Fibroblast of skin of left biceps (primary cell): ENCODE results near the gene AGAP1.
A peak's percentile ranks its signal among the peaks of the same experiment; 100 is the strongest.
"Not testable (repeated sequence)": the region's sequence is repeated elsewhere in the genome, so short reads cannot be mapped to it uniquely, and the experiment has no call there.

ENCODE experiments used
- DNase-seq, 2 experiments: peaks; one replicate each; pipeline ENCODE4 v3.0.0-alpha.2; 2013; ENCODE audit warnings: low read depth in 2 of 2

AGAP1 gene

GRCh38 chr2:235734688-235735231 is 240.9 kb downstream of the AGAP1 start:
- DNase-seq, result no peak

- no peak for DNase-seq
Measured at GRCh38 chr2:235737396-235737795, 243.6 kb downstream of the AGAP1 start.

- no peak for DNase-seq
Measured at GRCh38 chr2:235737840-235738239, 244.0 kb downstream of the AGAP1 start.

GRCh38 chr2:235739704-235740415 is 246.0 kb downstream of the AGAP1 start:
- DNase-seq, result no peak

- no peak for DNase-seq
Measured at GRCh38 chr2:235740821-235741220, 247.0 kb downstream of the AGAP1 start.

GRCh38 chr2:235744161-235744560 is 250.3 kb downstream of the AGAP1 start:
- DNase-seq, result no peak

GRCh38 chr2:235745597-235745996 is 251.8 kb downstream of the AGAP1 start:
- no peak for DNase-seq

GRCh38 chr2:235746257-235746934 is 252.6 kb downstream of the AGAP1 start:
- DNase-seq, result peak; percentile 74

- no peak for DNase-seq
Measured at GRCh38 chr2:235747001-235747785, 253.3 kb downstream of the AGAP1 start.

- no peak for DNase-seq
Measured at GRCh38 chr2:235747786-235748091, 253.9 kb downstream of the AGAP1 start.

- DNase-seq, result peak in 1 of 2 experiments; percentile 33
Measured at GRCh38 chr2:235749121-235749770, 255.4 kb downstream of the AGAP1 start.

- DNase-seq, result no peak
Measured at GRCh38 chr2:235749771-235750160, 255.9 kb downstream of the AGAP1 start.

- no peak for DNase-seq
Measured at GRCh38 chr2:235752846-235753245, 259.0 kb downstream of the AGAP1 start.

GRCh38 chr2:235754357-235755207 is 260.7 kb downstream of the AGAP1 start:
- DNase-seq, result no peak

- DNase-seq, result no peak
Measured at GRCh38 chr2:235756491-235756890, 262.6 kb downstream of the AGAP1 start.

- no peak for DNase-seq
Measured at GRCh38 chr2:235757212-235757611, 263.4 kb downstream of the AGAP1 start.

GRCh38 chr2:235757640-235758039 is 263.8 kb downstream of the AGAP1 start:
- no peak for DNase-seq

- DNase-seq, result no peak
Measured at GRCh38 chr2:235762832-235763598, 269.2 kb downstream of the AGAP1 start.

GRCh38 chr2:235763816-235764215 is 270.0 kb downstream of the AGAP1 start:
- DNase-seq, result no peak

- DNase-seq, result not testable (repeated sequence)
Measured at GRCh38 chr2:235764478-235764877, 270.6 kb downstream of the AGAP1 start.
